ENCODE measurements around the gene BRD9. TPM values are rescaled to one million over a fixed set of nuclear protein-coding genes. Genes with fewer than 3 reads are reported as not detected.
"Not testable (repeated sequence)": the region's sequence is repeated elsewhere in the genome, so short reads cannot be mapped to it uniquely, and the experiment has no call there.

BRD9 gene
- polyA plus RNA-seq, 6 donors from 2014 or later, result 5.6 to 16.2 (median 12.5) TPM

DNA sequence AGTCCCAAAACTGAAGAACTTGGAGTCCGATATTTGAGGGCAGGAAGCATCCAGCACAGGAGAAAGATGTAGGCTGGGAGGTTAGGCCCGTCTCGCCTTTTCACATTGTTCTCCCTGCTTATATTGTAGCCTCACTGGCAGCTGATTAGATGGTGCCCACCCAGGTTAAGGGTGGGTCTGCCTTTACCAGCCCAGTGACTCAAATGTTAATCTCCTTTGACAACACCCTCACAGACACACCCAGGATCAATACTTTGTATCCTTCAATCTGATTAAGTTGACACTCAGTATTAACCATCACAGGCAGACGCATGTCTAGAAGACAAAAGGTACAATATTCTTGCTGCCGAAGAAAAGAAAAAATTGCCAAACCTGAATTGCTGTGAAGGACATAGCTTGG is 26.1 kb upstream of the BRD9 start:
- H3K36me3 Mint-ChIP-seq; H3K9me3 Mint-ChIP-seq; H3K27ac Mint-ChIP-seq; H3K4me1 Mint-ChIP-seq; DNase-seq; H3K27me3 Mint-ChIP-seq; ATAC-seq (ENCODE audit: low read depth in 2 of 2); H3K4me3 Mint-ChIP-seq: not testable (repeated sequence)

DNA sequence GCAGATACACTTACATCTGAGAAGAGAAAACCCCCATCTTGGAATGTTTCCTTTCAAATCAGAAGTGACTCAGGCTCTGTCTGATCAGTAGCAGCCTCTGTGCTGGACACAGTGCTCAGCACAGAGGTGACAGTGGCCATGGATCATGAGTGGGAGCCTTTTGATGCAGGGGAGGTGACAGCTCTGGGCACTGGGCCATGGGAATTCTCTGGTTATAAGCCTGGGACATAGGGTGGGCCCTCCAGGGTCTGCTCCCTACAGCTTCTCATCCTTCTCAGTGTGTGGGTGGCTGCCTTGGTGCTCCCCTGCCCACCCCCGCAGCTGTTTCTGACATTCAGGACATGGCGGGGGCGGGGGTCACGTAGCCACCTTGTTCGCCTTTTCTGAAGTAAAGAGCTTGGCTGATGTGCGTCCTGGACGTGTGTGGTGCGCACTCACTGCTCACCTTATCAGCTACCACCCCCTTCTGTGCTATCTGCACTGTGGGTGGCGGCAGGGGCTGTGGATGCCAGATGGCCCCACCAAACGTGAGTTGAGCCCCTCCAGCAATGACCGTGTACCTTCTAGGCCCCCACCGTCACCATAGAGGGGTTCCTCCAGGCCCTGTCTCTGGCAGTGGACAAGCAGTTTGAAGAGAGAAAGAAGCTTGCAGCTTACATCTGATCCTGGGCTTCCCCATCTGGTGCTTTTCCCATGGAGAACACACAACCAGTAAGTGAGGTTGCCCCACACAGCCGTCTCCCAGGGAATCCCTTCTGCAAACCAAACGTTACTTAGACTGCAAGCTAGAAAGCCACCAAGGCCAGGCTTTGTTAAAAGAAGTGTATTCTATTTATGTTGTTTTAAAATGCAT is 24.1 kb upstream of the BRD9 start:
- H3K27ac Mint-ChIP-seq, result no peak overlapping the region

DNA sequence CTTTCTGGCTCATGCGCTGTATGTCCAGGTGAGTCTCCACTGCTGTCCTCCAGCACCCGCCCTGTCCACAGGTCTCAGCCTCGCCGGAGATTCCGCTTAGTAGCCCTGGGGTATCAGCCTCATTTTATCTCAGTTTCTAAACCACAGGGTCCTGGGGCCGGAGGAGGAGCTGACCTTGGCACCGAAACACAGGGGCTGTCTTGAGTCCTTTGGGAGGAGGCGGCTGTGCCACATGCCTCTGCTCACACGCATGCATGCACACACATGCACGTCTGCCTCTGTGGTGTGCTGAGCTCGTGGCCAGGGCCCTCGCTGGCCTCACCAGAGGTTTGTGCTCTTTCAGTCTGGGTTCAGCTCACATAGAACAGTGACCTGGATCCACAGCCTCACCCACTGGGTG is 23.3 kb upstream of the BRD9 start:
- Mint-ChIP-seq H3K4me1 (no peaks in the 10 kb centered on the region), H3K9me3 (no peaks in the 10 kb centered on the region), H3K27ac (no peak overlapping the region), H3K4me3 (no peak overlapping the region), H3K27me3 (no peaks in the 10 kb centered on the region), H3K36me3 (peaks cover 0 to 4% of the 10 kb centered on the region in 2 donors)
- no peak for DNase-seq
- ATAC-seq (ENCODE audit: low read depth in 2 of 2), result no peak

More for the DNA sequence above, 24.1 kb upstream of the BRD9 start:
- peaks cover 0 to 4% of the 10 kb centered on the region in 2 donors for H3K36me3 Mint-ChIP-seq
- H3K9me3 Mint-ChIP-seq, result no peaks in the 10 kb centered on the region
- H3K4me1 Mint-ChIP-seq, result no peaks in the 10 kb centered on the region
- no peak for DNase-seq
- no peak for ATAC-seq (ENCODE audit: low read depth in 2 of 2)
- no peaks in the 10 kb centered on the region for H3K27me3 Mint-ChIP-seq
- no peak overlapping the region for H3K4me3 Mint-ChIP-seq

DNA sequence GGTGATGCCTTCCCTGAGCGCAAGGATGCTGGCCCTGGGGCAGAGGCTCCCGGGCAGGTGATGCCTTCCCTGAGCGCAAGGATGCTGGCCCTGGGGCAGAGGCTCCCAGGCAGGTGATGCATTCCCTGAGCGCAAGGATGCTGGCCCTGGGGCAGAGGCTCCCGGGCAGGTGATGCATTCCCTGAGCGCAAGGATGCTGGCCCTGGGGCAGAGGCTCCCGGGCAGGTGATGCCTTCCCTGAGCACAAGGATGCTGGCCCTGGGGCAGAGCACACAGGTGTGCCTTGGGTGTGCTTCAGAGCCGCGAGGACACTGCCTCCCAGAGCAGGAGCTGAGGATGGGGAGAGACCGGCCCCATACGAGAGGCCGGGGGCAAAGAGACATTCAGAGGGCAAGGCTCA is 22.7 kb upstream of the BRD9 start:
- H3K9me3 Mint-ChIP-seq; H3K4me3 Mint-ChIP-seq; H3K27ac Mint-ChIP-seq; H3K4me1 Mint-ChIP-seq; H3K36me3 Mint-ChIP-seq; H3K27me3 Mint-ChIP-seq; DNase-seq; ATAC-seq (ENCODE audit: low read depth in 2 of 2): not testable (repeated sequence)

DNA sequence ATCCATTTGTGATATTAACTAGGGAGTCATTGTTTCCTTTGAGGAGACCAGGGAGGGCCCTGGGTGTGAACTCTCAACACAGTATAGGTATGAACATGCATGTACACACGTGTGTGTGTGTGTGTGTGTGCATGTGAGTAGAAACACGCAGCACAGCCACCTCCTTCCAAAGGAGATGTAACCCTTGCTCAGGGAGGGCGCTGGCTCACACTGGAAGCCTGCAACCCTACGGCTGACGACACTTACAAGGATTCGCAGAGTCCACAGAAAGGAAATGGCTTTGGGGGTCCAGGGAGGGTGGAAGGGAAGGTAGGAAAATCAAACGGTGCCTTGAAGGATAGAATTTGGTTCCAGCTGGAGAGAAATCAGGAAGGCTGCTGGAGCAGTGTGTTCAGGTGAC is 22.0 kb upstream of the BRD9 start:
- Mint-ChIP-seq H3K4me3 (no peak overlapping the region), H3K9me3 (no peaks in the 10 kb centered on the region), H3K27ac (no peak overlapping the region), H3K27me3 (no peaks in the 10 kb centered on the region), H3K36me3 (peaks cover 0 to 4% of the 10 kb centered on the region in 2 donors), H3K4me1 (no peaks in the 10 kb centered on the region)
- DNase-seq (no peak), ATAC-seq (ENCODE audit: low read depth in 2 of 2) (no peak)

DNA sequence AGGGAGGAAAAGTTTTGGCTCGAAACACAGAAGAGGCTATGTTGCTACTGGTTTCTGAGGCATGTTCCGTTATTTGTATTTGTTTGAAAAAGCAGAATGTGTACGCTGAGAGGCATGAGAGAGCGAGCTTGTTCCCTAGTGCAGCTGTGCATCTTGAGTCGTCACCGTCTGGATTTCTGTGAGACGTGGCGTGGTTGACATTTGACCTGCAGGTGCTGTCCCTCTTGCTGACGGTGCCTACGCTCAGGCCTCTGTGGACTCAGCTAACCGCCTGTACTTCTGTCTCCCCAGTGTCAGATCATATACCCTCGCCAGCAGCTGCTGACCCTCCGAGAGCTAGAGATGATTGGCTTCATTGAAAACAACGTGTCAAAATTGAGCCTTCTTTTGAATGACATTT is 21.6 kb upstream of the BRD9 start:
- DNase-seq (no peak), ATAC-seq (ENCODE audit: low read depth in 2 of 2) (no peak)
- Mint-ChIP-seq H3K9me3 (no peaks in the 10 kb centered on the region), H3K36me3 (peaks cover 0 to 4% of the 10 kb centered on the region in 2 donors), H3K27ac (no peak overlapping the region), H3K4me3 (no peak overlapping the region), H3K27me3 (no peaks in the 10 kb centered on the region), H3K4me1 (no peaks in the 10 kb centered on the region)

DNA sequence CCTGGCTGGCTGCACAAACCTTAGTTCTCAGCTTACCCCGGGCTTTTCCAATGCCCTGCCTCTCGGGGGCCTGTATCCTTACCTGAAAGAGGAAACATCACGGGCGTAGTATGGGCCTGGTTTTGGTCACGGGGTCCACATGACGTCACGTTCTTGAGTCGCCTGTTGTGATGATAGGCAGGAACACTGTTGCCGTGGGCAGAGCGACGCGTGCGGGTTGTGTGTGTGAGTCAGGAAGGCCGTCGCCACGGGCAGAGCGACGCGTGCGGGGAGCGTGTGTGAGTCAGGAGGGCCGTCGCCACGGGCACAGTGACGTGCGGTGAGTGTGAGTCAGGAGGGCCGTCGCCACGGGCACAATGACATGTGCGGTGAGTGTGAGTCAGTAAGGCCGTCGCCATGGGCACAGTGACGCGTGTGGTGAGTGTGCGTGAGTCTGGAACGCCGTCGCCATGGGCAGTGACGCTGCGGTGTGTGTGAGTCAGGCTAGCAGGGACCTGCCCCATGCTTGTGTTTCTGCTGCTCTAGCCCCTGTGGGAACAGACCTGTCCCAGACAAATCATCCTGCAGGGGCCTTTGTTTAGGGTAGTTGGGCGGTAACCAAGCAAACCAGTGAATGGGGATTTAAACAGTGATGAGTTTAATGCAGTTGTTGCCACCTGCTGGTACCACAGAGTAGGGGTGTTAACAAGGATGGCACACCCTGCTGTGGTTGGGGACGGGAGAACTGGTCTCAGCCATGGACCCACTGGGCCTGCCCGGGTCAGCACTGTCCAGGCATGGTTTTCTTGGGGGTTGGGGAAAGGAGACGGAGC is 19.9 kb upstream of the BRD9 start:
- Mint-ChIP-seq H3K27ac (no peak overlapping the region), H3K9me3 (no peaks in the 10 kb centered on the region), H3K4me1 (no peaks in the 10 kb centered on the region), H3K36me3 (peaks cover 0 to 4% of the 10 kb centered on the region in 2 donors), H3K27me3 (no peaks in the 10 kb centered on the region), H3K4me3 (peak overlapping the region in 1 of 8 donors; percentile 12)
- DNase-seq, result no peak
- ATAC-seq (ENCODE audit: low read depth in 2 of 2), result peak in 1 of 2 donors; percentile 6

DNA sequence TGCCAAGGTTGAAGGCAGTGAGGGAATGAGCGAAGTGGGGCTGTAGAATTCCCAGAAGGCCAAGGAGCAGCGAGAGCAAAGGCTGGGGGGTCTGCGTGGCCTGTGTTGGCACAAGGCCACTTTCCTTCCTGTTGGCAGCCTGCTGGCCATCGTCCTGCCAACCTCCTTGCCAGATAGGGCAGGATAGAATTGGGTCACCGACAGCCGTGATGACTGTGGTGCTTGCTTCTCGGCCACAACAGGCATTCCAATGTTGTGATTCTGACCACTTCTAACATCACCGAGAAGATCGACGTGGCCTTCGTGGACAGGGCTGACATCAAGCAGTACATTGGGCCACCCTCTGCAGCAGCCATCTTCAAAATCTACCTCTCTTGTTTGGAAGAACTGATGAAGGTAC is 19.0 kb upstream of the BRD9 start:
- ATAC-seq (ENCODE audit: low read depth in 2 of 2), result no peak
- peaks cover 0 to 4% of the 10 kb centered on the region in 2 donors for H3K36me3 Mint-ChIP-seq
- H3K4me1 Mint-ChIP-seq, result no peaks in the 10 kb centered on the region
- H3K9me3 Mint-ChIP-seq, result no peaks in the 10 kb centered on the region
- no peak for DNase-seq
- H3K27ac Mint-ChIP-seq, result peak overlapping the region in 1 of 6 donors; percentile 18
- H3K27me3 Mint-ChIP-seq, result no peaks in the 10 kb centered on the region
- H3K4me3 Mint-ChIP-seq, result no peak overlapping the region

DNA sequence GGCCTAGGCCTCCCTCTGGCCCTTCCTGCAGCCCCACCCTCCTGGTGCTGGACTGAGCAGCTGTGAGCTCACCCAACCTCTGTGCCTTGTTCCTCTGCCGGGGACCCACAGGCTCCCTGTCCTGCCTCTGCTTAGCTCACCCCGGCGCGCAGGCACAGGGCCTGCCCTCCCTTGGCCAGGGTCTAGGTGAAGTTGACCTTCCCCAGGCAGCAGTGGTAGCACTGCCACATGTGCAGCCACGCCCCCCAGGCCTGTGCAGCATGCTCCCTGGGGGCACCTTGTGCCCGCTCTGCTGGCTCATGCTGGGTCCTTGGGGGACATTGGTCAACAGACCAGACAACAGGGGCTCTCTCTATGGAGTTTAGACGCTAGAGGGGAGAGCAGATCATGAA is 18.2 kb upstream of the BRD9 start:
- DNase-seq, result no peak
- Mint-ChIP-seq H3K27me3 (no peaks in the 10 kb centered on the region), H3K4me3 (no peak overlapping the region), H3K9me3 (no peaks in the 10 kb centered on the region), H3K4me1 (no peaks in the 10 kb centered on the region), H3K27ac (peak overlapping the region in 4 of 6 donors; percentile 40 to 95 (median 78)), H3K36me3 (peaks cover 0 to 4% of the 10 kb centered on the region in 2 donors)
- ATAC-seq (ENCODE audit: low read depth in 2 of 2), result no peak

DNA sequence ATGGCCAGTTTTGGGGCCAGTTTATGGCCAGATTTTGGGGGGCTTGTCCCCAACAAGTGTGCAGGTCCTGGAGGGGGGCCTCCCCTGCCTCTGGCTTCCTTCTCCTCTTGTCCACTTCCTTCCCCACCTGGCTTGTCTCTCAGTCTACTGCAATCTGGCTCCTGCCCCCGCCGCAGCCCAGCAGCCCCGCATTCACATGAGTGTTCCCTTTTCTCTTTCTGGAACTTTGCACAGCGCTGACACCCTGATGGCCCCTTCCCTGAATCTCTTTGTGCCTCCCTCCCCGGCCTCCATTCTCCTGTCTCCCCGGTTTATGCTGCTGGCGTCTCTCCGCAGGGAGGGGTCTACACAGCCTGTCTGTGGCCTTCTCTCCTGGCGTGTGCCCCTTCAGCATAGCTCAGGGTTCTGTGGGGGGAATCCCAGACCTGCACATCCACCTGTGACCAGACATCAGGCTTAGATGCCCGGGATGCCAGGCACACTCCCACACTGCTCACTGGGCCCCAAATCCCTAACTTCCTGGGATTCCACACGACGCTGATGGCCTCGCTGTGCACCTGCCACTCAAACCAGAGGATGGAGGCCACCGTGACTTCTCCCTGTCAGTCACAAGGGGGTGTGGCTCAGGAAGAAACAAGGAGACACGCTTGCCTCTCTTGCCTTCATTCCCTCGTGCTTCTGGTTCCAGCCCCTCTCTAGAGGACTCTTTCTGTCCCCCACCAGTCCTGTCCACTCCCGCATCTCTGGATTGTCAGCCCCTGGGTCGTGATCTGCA is 17.6 kb upstream of the BRD9 start:
- Mint-ChIP-seq H3K4me1 (no peaks in the 10 kb centered on the region), H3K4me3 (no peak overlapping the region), H3K27me3 (no peaks in the 10 kb centered on the region), H3K9me3 (no peaks in the 10 kb centered on the region), H3K27ac (peak overlapping the region in 4 of 6 donors; percentile 40 to 95 (median 78)), H3K36me3 (peaks cover 0 to 4% of the 10 kb centered on the region in 2 donors)
- ATAC-seq (ENCODE audit: low read depth in 2 of 2) (no peak), DNase-seq (no peak)

DNA sequence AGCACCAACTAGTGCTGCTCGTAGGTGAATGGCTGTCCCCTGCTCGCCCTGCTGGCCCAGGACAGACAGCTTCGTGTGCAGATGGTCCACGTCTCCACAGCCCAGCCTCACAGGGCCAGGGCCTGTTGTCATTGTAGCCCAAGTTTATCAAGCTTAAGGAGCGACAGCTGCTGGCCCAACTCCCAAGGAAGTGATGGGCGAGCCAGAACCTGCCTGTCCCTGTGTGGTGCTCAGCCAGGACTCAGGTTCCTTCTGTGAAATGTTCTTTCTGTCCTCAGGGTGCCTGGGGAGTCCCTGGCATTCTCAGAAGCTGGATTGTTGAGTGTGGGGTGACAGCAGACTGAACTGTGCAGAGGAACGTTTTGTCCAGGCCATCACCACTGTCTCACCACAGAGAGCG is 16.5 kb upstream of the BRD9 start:
- H3K36me3 Mint-ChIP-seq, result peaks cover 0 to 4% of the 10 kb centered on the region in 2 donors
- H3K4me3 Mint-ChIP-seq, result no peak overlapping the region
- no peaks in the 10 kb centered on the region for H3K27me3 Mint-ChIP-seq
- no peak overlapping the region for H3K27ac Mint-ChIP-seq
- ATAC-seq (ENCODE audit: low read depth in 2 of 2), result no peak
- no peak for DNase-seq
- no peaks in the 10 kb centered on the region for H3K4me1 Mint-ChIP-seq
- H3K9me3 Mint-ChIP-seq, result no peaks in the 10 kb centered on the region

DNA sequence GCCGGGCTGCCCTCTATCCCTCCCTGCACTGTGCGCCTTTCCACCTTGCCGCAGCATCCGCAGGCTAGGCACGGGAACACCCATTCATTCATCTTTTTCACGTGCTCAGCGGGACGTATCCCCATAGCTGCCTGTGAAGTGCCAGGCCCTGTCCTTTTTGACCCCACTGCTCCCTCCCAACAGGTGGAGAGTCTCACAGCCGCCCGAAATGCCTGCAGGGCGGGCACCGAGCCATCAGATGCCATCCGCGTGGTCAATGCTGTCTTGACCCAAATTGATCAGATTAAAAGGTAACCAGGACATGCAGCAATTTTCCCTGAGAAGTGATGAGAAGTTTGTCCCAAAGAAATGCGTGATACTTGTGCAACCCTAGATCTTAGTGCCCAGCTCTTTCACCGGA is 15.6 kb upstream of the BRD9 start:
- Mint-ChIP-seq H3K4me3 (no peak overlapping the region), H3K27me3 (no peaks in the 10 kb centered on the region), H3K27ac (no peak overlapping the region), H3K4me1 (no peaks in the 10 kb centered on the region), H3K36me3 (peaks cover 0 to 4% of the 10 kb centered on the region in 2 donors), H3K9me3 (no peaks in the 10 kb centered on the region)
- DNase-seq (no peak), ATAC-seq (ENCODE audit: low read depth in 2 of 2) (no peak)

DNA sequence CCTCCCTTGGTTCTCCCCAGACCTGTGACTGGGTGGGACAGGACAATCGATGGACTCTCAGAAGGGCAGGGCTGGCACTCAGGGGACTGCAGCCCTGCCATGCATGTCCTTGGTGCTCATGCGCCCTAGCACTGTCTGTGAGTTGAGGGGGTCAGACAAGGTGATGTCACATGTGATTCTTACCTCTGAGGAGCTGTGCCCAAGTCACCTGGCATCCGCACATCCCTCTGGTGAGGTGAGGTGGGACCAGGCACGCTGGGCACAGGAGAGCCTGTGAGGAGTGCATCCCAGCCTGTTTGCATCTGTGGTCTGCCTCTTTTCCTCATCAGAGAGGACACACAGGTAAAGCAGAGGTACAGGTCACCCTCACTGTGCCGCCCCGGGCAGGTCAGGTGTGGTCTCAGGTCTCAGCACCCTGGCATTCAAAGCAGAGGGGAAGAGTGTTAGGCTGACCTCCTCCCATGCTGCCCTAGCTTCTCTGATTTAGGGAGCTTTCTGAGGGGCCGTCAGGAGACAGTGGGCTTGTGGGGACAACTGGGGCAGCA is 14.8 kb upstream of the BRD9 start:
- H3K27me3 Mint-ChIP-seq, result no peaks in the 10 kb centered on the region
- peaks cover 0 to 4% of the 10 kb centered on the region in 2 donors for H3K36me3 Mint-ChIP-seq
- H3K27ac Mint-ChIP-seq, result no peak overlapping the region
- peaks cover 0 to 2% (median 0%) of the 10 kb centered on the region in 3 donors for H3K4me1 Mint-ChIP-seq
- ATAC-seq (ENCODE audit: low read depth in 2 of 2) (no peak), DNase-seq (no peak)
- no peak overlapping the region for H3K4me3 Mint-ChIP-seq
- H3K9me3 Mint-ChIP-seq, result no peaks in the 10 kb centered on the region
